ENCODE data around the gene NUP205.

Gene NUP205, protein sequence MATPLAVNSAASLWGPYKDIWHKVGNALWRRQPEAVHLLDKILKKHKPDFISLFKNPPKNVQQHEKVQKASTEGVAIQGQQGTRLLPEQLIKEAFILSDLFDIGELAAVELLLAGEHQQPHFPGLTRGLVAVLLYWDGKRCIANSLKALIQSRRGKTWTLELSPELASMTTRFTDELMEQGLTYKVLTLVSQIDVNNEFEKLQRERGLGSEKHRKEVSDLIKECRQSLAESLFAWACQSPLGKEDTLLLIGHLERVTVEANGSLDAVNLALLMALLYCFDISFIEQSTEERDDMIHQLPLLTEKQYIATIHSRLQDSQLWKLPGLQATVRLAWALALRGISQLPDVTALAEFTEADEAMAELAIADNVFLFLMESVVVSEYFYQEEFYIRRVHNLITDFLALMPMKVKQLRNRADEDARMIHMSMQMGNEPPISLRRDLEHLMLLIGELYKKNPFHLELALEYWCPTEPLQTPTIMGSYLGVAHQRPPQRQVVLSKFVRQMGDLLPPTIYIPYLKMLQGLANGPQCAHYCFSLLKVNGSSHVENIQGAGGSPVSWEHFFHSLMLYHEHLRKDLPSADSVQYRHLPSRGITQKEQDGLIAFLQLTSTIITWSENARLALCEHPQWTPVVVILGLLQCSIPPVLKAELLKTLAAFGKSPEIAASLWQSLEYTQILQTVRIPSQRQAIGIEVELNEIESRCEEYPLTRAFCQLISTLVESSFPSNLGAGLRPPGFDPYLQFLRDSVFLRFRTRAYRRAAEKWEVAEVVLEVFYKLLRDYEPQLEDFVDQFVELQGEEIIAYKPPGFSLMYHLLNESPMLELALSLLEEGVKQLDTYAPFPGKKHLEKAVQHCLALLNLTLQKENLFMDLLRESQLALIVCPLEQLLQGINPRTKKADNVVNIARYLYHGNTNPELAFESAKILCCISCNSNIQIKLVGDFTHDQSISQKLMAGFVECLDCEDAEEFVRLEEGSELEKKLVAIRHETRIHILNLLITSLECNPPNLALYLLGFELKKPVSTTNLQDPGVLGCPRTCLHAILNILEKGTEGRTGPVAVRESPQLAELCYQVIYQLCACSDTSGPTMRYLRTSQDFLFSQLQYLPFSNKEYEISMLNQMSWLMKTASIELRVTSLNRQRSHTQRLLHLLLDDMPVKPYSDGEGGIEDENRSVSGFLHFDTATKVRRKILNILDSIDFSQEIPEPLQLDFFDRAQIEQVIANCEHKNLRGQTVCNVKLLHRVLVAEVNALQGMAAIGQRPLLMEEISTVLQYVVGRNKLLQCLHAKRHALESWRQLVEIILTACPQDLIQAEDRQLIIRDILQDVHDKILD (N-terminal part only)

DNA sequence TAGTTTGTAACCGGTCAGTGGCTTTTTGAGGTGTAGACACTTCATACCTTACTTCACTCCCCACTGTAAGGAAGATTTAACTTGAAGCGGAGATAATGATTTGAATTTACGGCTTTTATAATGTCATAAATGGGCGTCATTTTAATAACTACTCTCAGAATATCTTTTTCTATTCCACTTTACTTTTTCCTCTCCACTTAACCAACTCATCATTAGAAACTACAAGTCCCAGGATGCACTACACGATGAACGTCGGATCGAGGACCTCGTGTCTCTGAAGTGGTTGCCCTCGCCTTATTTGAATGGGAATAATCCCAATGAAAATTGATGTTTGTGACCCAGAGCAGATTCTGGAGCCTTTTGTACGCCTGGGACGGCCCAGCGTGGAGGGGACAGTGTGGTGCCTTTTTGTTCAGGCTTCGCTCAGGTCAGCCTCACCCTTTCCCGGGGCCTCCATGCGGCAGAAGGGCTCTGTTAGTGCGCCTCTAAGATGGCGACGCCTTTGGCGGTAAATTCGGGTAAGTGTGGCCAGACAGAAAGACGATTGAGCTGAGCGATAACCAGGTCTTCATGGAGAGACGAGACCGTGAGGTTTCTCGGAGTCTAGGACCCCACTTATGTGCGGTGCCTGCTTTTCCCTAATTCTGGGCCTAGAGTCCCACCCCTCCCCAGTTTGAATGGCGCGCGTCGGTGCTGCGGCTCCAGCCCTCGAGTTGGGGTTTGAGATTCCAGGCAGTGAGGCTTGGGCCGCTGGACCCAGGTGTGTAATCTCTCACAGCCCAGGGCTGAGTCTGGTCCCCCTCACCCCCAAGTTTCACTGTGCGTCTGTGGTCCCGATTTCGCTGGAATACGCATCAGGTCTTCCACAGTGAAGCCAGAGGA lies at the start of gene NUP205:
TSS of gene NUP205 (plus strand) at position 463 of the 882 bp plus-strand sequence. CDS start at position 491, 28 bp downstream.
- Histone ChIP-seq H3K27ac (peak within 1 kb of the TSS; percentile 63 to 98 (median 96)), H3K4me3 (peak within 1 kb of the TSS; percentile 49 to 87 (median 69))

DNA sequence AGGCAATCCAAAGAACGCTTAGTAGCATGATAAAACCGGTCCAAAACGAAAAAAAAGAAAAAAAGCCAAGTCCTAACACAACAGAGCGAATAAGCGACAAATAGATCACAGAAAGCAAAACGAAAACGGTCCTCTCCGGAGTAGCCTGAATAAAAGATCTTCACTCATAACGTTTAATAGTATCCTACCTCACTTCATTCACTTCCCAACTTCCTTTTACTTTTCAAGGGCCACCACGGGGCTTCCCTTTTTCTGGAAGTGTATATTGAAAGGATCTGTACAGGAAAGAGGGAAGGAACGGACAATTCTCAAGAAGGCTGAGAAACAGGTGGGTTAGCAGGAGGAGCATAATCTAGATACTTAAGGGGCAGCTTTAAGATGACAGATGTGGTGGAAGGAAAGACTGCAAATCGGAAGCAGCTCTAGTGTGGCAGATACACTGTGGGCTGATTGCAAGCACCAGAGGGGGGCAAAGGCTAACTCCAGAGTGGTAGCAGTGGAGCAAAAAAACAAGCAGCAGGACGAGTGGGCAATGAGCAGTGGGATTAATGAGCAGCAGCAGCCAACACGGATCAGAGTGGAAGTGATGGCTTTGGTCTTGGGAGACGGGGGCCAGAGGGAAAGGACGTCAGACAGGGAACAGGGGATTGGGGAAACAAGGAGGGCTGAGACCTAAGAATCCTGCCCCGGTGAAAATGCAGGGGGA lies 48.7 kb upstream of the NUP205 start:
- Histone ChIP-seq H3K27ac (peak overlapping the region; percentile 83 to 98 (median 94)), H3K4me3 (peak overlapping the region; percentile 62 to 92 (median 81))

DNA sequence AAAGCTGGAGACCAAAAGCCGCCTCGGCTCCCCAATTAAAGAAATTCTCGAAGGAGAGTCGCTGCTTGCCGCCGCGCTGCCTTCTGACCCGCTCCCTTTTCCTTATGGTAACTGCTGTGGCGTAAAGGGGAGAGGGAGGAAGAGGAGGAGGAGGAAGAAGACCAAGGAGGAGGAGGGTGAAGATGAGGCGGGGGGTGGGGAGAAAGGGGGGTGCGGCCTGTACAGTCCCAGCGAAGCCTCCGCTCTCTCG lies 48.2 kb upstream of the NUP205 start:
- H3K27ac ChIP-seq: peak overlapping the region; percentile 83 to 98 (median 94)

DNA sequence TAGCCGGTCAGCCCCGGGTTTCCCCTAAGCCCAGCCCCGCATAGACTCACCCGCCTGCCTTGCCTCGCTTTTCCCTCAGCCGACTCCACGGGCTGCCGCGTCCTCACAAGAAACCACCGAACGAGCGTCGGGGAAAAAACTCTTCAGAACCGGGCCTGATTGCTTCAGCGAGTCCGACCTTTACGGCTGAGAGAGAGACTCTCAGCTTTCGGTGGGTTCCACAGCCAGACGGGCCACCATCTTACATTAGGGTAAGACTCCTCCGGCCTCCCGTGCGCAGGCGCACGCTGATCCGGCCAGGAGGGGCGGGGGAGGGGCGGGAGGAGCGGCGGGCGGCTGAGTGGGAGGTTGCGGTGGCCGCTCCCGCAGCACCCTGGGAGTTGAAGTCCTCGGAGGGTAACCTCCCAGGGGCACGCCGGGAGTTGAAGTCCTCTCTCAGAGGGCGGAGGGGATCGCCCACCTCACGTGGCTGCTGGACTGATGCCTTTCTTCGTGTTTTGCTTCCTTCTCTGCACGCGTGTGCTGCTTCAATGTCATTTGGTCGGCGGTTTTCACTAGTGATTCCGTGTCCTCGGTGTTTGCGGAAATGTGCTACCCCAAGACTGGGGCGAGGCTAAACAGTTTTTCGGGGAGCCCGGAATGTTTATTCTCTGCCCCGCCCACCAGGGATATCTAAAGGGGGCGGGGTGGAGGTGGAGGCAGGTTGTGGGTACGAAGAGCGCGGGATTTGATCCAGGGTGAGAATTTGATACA lies 47.7 kb upstream of the NUP205 start, which contains the start of gene CNOT4:
TSS of gene CNOT4 (minus strand) at position 264 of the 753 bp plus-strand sequence. CDS start 71,771 bp downstream, outside the sequence.
- peak within 1 kb of the TSS; percentile 83 to 98 (median 94) for H3K27ac ChIP-seq
- H3K4me3 ChIP-seq: peak within 1 kb of the TSS; percentile 62 to 92 (median 81)

More for the DNA sequence above, 48.2 kb upstream of the NUP205 start:
- peak overlapping the region; percentile 62 to 92 (median 81) for H3K4me3 ChIP-seq

DNA sequence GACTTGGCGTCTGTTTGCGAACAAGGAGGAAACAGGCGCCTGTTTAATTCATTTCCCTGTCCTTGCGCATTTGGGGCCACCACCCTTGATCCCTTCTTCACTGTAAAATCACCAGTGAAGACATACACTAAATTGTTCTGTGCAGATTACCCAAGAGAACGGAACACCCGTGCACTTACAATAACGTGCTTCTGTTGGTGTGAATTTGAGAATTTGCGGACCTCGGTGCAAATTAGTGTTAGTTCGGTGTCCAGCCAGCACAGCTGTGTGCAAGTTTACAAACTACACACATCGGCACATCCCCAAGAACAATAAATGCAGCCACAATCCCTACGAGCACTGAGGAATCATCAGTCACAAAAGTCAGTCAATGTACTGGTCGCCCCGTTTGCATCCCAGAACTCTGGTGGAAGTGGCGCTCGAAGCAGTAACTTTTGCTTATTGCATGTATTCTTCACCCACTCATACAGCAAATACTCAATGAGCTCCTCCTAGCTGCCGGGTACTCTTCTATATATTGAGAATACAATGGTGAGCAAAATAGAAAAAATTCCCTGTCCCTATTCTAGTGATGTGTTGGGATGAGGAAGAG lies 47.0 kb upstream of the NUP205 start:
- H3K27ac ChIP-seq: peak overlapping the region in 11 of 21 experiments; percentile 35 to 98 (median 94)
- peak overlapping the region; percentile 62 to 92 (median 81) for H3K4me3 ChIP-seq

DNA sequence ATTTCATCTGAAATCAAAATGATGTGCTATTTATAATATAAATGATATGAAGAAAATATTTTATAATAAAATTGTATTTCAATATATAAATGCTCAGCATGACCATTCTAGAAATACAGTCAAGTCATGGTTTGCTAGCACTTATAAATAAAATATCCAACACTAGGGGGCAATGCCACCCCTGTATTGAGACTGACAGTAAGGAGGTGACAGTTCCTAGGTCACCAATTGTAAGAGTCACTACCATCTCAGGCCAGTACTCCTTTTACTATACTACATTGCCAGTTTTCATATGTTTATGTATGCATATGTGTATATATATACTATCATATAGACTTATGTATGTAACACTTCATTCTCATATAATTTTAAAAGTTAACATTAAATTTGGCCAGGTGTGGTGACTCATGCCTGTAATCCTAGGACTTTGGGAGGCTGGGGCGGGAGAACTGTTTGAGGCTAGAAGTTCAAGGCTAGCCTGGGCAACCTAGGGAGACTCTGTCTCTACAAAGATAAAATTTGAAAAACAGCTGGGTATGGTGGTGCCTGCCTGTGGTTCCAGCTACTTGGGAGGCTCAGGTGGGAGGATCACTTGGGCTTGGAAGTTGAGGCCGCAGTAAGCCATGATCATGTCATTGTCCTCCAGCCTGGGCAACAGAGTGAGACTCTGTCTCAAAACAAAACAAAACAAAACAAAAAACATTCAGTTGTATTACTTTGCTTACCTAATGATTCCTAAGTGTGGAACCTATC lies 45.4 kb upstream of the NUP205 start:
- Histone ChIP-seq H3K4me3 (no peak overlapping the region), H3K27ac (no peak overlapping the region)

DNA sequence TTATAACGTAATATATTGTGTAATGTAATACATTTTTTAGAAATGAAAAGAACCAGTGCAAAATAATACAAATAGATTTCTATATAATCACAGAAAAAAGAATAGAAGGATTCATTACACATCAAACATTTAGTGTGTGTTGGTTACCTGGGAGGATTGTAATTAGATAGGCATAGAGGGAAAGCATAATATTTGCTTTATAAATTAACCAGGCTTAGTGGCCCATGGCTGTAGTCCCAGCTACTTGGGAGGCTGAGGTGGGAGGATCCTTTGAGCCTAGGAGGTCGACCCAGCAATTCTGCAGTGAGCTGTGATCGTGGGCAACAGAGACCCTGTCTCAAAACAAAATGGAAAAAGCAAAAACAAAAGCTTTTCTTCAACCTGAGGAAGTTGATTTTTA lies 42.9 kb upstream of the NUP205 start:
- H3K4me3 ChIP-seq: no peak overlapping the region
- H3K27ac ChIP-seq: no peak overlapping the region

DNA sequence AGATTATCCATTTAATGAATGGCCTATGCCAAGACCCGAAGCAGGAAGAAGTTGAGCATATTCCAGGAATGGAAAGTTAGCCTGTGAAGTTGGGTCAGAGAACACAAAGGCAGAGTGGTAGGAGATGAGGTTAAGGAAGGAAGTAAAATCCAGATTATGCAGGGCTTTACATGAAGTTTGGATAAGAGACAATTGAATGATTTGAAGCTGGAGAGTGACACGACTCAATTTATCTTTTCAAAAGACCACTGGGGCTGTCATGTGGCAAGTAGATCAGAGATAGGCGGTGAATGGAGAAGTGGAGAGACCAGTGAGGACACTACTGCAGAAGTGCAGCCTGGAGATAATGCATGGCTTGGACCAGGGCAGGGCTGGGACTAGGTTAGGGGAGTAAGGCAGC lies 40.7 kb upstream of the NUP205 start:
- Histone ChIP-seq H3K4me3 (no peak overlapping the region), H3K27ac (no peak overlapping the region)

DNA sequence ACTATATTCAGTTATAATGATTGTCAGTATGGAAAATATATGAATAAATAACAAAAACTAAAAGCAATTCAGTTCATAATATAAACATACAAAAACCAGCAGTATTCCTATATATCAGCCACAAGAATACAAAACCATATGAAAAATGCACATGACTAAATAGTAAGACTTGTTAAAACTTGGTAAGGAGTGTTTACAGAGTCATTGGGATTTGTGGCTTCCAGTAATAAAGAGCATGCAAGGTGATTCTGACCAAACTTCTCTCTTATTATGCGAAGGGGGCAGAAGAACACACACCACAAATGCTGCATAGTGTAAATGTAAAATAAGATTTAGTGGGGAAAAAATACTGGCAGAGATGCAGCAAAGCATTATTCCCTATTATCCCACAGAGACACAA lies 39.0 kb upstream of the NUP205 start:
- no peak overlapping the region for H3K27ac ChIP-seq
- no peak overlapping the region for H3K4me3 ChIP-seq

DNA sequence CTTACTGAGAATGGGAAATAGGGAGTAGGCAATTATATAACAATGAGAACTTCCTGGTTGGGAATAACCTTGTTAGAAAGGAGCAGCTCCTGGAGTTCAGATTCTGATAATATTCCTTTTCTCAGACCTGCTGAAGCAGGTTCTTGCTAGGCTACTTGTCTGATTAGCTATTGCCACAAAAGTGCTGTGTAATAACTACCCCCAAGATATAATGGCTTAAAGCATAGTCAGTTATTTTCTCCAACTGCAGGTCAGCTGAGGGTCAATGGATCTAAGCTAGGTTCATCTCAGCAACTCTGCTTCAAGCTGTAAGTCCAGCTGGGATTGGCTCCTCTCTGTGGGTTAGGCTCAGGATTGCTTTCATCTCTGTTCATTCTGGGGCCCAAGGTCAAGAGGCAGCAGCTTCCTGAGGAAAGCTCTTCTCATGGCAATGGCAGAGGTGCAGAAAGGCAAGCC lies 38.5 kb upstream of the NUP205 start:
- H3K4me3 ChIP-seq: no peak overlapping the region
- no peak overlapping the region for H3K27ac ChIP-seq

DNA sequence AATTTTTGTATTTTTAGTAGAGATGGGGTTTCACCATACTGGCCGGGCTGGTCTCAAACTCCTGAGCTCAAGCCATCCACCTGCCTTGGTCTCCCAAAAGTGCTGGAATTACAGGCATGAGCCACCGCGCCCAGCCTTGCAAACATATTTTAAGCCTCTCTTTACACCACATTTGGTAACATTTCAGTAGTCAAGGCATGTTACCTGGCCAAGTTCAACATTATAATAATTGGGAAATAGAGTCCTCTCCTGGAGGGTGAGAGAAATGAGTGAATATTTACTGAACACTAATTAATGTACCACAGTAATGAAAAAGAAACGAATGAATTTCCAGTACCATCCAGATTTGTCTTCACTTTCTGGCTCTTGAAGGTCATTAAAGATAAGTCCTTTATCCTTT lies 37.8 kb upstream of the NUP205 start:
- Histone ChIP-seq H3K27ac (no peak overlapping the region), H3K4me3 (no peak overlapping the region)

DNA sequence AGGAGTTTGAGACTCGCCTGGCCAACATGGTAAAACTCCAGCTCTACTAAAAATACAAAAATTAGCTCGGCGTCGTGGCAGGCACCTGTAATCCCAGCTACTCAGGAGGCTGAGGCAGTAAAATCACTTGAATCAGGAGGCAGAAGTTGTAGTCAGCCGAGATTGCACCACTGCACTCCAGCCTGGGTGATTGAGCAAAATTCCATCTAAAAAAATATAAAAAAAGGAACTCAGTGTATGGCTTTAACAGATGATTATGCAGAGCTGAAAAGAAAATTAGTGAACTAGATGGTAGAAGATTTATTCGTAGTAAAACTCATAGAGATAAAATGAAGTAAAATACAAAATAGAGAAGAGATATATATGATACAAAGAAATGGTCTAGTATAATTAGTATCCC lies 35.2 kb upstream of the NUP205 start:
- Histone ChIP-seq H3K27ac (no peak overlapping the region), H3K4me3 (no peak overlapping the region)

DNA sequence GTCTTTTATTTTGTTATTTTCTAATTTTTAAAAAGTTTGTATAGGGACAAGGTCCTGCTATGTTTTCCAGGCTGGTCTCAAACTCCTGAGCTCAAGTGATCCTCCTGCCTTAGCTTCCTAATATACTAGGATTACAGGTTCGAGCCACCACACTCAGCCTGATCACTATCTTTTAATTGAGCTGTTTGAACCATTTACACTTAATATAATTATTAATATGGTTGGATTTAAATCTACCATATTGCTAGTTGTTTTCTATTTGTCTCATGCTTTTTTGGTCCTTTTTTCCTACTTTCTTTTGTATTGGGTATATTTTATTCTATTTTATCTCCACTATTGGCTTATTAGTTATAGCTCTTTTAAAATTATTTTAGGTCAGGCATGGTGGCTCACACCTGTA lies 34.6 kb upstream of the NUP205 start:
- H3K4me3 ChIP-seq: no peak overlapping the region
- H3K27ac ChIP-seq: no peak overlapping the region

DNA sequence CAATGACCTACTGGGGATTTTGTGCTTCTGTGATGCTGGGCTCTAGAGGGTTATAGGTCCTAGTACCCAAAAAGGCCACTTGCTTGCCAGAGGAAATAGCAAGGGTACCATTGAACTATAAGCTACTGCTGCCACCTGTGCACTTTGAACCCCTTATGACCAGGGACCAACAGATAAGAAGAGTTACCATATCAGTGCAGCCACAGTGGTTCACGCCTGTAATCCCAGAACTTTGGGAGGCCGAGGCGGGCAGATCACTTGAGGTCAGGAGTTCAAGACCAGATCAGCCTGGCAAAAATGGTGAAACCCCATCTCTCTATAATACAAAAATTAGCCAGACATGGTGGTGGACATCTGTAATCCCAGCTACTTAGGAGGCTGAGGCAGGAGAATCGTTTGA lies 32.3 kb upstream of the NUP205 start:
- no peak overlapping the region for H3K4me3 ChIP-seq
- H3K27ac ChIP-seq: no peak overlapping the region

DNA sequence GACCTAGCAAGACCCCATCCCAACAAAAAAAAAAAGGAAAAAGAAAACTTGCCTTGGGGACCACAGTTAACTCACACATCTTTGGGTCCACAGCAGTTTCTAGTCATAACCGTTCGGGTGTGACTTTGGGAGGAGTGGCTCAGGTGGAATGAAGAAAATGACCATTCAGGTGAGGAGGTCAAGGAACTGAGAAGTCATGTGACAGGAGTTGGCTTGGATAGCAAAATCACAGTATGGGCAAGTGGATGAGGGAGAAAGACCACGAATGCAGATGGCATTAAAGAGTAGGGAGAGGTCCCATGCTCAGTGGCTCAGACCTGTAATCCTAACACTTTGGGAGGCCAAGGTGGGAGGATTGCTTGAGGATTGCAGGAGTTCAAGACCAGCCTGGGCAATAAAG lies 30.7 kb upstream of the NUP205 start:
- Histone ChIP-seq H3K27ac (no peak overlapping the region), H3K4me3 (no peak overlapping the region)

DNA sequence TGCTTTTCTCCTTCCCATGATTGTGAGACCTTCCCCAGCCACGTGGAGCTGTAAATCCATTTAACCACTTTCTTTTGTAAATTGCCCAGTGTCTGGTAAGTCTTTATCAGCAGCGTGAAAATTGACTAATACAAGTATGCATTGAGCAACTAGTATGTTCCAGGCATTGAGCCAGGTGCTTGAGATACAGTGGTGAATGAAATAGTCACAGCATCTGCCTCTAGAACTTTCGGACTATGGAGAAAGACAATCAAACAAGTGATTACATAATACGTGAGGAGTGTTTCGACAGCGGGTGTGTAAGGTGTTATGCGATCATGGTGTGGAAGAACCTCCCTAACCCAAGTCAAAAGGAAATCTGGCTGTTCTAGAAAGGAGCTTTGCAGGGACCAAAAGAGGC lies 21.6 kb upstream of the NUP205 start:
- Histone ChIP-seq H3K4me3 (no peak overlapping the region), H3K27ac (no peak overlapping the region)
